Natural killer cell (primary cell): ENCODE measurements around the gene IQSEC1. TPM values are rescaled to one million over a fixed set of nuclear protein-coding genes. Genes with fewer than 3 reads are reported as not detected.
A peak's percentile ranks its signal among the peaks of the same experiment; 100 is the strongest.

ENCODE experiments used
- ATAC-seq, 3 donors: fragments of 150-1000 bp in 2 of 3; fragments of 200-7000 bp in 1 of 3; cut with Tn5 transposase; 1 replicate in 1 of 3; 2 replicates in 2 of 3; pipeline ENCODE4 v1.10.0; 2021; ENCODE audit warnings: mild to moderate bottlenecking in 2 of 3, moderate library complexity in 2 of 3
- DNase-seq, 2 donors: peaks; one replicate each; pipeline versions ENCODE4 v3.0.0 to v3.0.0-alpha.2; 2013 to 2021; ENCODE audit warnings: mixed read lengths in 1 of 2
- H3K27ac ChIP-seq: one replicate; pipeline ENCODE4 v1.5.1; 2013; ENCODE audit warnings: mild to moderate bottlenecking, low read length
- H3K27me3 ChIP-seq: one replicate; pipeline ENCODE4 v1.6.1; 2013; ENCODE audit warnings: low read length; ENCODE audit not compliant: control insufficient read depth, insufficient read depth
- H3K36me3 ChIP-seq: one replicate; pipeline ENCODE4 v1.6.1; 2013; ENCODE audit warnings: low read length; ENCODE audit not compliant: control insufficient read depth, insufficient read depth
- H3K4me1 ChIP-seq: one replicate; pipeline ENCODE4 v1.6.1; 2013; ENCODE audit warnings: low read length; ENCODE audit not compliant: control insufficient read depth, insufficient read depth
- H3K4me3 ChIP-seq: one replicate; pipeline ENCODE4 v1.5.1; 2013; ENCODE audit warnings: low read length
- H3K9me3 ChIP-seq: one replicate; pipeline ENCODE4 v1.6.1; 2013; ENCODE audit warnings: low read length; ENCODE audit not compliant: control insufficient read depth, insufficient read depth
- H3K27ac Mint-ChIP-seq, 2 donors: one replicate each; pipeline ENCODE4 v1.8.0; 2022; ENCODE audit warnings: mild to moderate bottlenecking in 2 of 2, mixed read lengths in 2 of 2, moderate library complexity in 1 of 2
- H3K27me3 Mint-ChIP-seq, 2 donors: one replicate each; pipeline ENCODE4 v1.8.0; 2022; ENCODE audit warnings: low read depth in 2 of 2, mixed read lengths in 2 of 2
- H3K36me3 Mint-ChIP-seq: one replicate; pipeline ENCODE4 v1.8.0; 2022; ENCODE audit warnings: mixed read lengths
- H3K4me1 Mint-ChIP-seq, 2 donors: one replicate each; pipeline ENCODE4 v1.8.0; 2022; ENCODE audit warnings: mixed read lengths in 2 of 2
- H3K4me3 Mint-ChIP-seq: one replicate; pipeline ENCODE4 v1.8.0; 2022; ENCODE audit warnings: mild to moderate bottlenecking, moderate library complexity, mixed read lengths
- H3K9me3 Mint-ChIP-seq, 2 donors: one replicate each; pipeline ENCODE4 v1.8.0; 2022; ENCODE audit warnings: mixed read lengths in 2 of 2
- CTCF ChIP-seq: fragments of 200-600 bp; IDR thresholded peaks from one replicate; pipeline ENCODE4 v1.8.0; 2022; ENCODE audit warnings: antibody characterized with exemption
- WGBS: methylation state at CpG from one replicate; pipeline ENCODE4 v1.1.7; 2013; ENCODE audit warnings: missing lambda C conversion rate; ENCODE audit not compliant: insufficient coverage; 5-methylcytosine and 5-hydroxymethylcytosine counted together
- intact Hi-C: fragments of 100-400 bp; cut with micrococcal nuclease; formaldehyde crosslinking; loops from one replicate; pipeline ENCODE4 v1.14.2; 2022
- total RNA-seq, 4 donors: library from RNA; stranded (reverse); fragments of 120-200 nt in 1 of 4; gene quantifications; one replicate each; pipeline versions ENCODE4 v1.2.3 to v1.2.4, GENCODE V29; 2013 to 2022

Gene IQSEC1
- total RNA-seq, 3 donors from 2014 or later (not counting 1 experiment from before 2014, with no cell fraction given), result 124 to 189 (median 138) TPM

GRCh38 chr3:13002398-13003124, 70.7 kb downstream of the IQSEC1 start:
- ATAC-seq (peak; percentile 4 to 30 (median 19)), DNase-seq (peak in 1 of 2 donors; percentile 68)
- WGBS, result 82% methylated on average over 1 of the region's 2 CpGs
- no peaks in the 10 kb centered on the region for H3K27me3 Mint-ChIP-seq
- Histone ChIP-seq H3K9me3 (no peaks in the 10 kb centered on the region), H3K27ac (peak overlapping the region; percentile 56), H3K36me3 (peaks cover 13% of the 10 kb centered on the region), H3K4me3 (no peak overlapping the region), H3K4me1 (peaks cover 86% of the 10 kb centered on the region), H3K27me3 (no peaks in the 10 kb centered on the region)
- peak overlapping the region; percentile 98 to 99 for H3K27ac Mint-ChIP-seq
- H3K4me1 Mint-ChIP-seq, result peaks cover 83 to 87% of the 10 kb centered on the region in 2 donors
- H3K36me3 Mint-ChIP-seq, result no peaks in the 10 kb centered on the region
- peak overlapping the region; percentile 65 for H3K4me3 Mint-ChIP-seq
- intact Hi-C loops, result no loop called here
- no peak for TF ChIP-seq CTCF
- no peaks in the 10 kb centered on the region for H3K9me3 Mint-ChIP-seq

GRCh38 chr3:12999147-13000140, 73.8 kb downstream of the IQSEC1 start:
- Histone ChIP-seq H3K36me3 (peaks cover 21% of the 10 kb centered on the region), H3K9me3 (no peaks in the 10 kb centered on the region), H3K27me3 (no peaks in the 10 kb centered on the region), H3K4me3 (no peak overlapping the region), H3K27ac (peak overlapping the region; percentile 63), H3K4me1 (peaks cover 72% of the 10 kb centered on the region)
- Mint-ChIP-seq H3K27me3 (no peaks in the 10 kb centered on the region), H3K9me3 (no peaks in the 10 kb centered on the region), H3K4me3 (peak overlapping the region; percentile 1), H3K4me1 (peaks cover 72 to 77% of the 10 kb centered on the region in 2 donors), H3K36me3 (no peaks in the 10 kb centered on the region), H3K27ac (peak overlapping the region; percentile 81 to 84)
- TF ChIP-seq CTCF, result no peak
- peak; percentile 6 to 85 (median 11) for ATAC-seq
- intact Hi-C loops, result loop anchor here (10.0 kb wide), 2 partner anchors 45 to 55 kb away; no protein-coding TSS in a partner anchor
- DNase-seq, result peak in 1 of 2 donors; percentile 21
- 46% methylated on average over 13 of the region's 14 CpGs for WGBS

GRCh38 chr3:12998648-12999047, 74.6 kb downstream of the IQSEC1 start:
- H3K9me3 Mint-ChIP-seq, result no peaks in the 10 kb centered on the region
- no peak for ATAC-seq
- peaks cover 21% of the 10 kb centered on the region for H3K36me3 ChIP-seq
- H3K9me3 ChIP-seq, result no peaks in the 10 kb centered on the region
- H3K27ac ChIP-seq, result peak overlapping the region; percentile 63
- no peak for DNase-seq
- TF ChIP-seq CTCF, result no peak
- 35% methylated on average over 4 of the region's 4 CpGs for WGBS
- no peak overlapping the region for H3K4me3 Mint-ChIP-seq
- no peaks in the 10 kb centered on the region for H3K36me3 Mint-ChIP-seq
- intact Hi-C loops, result loop anchor here (10.0 kb wide), 2 partner anchors 46 to 54 kb away; no protein-coding TSS in a partner anchor
- peaks cover 68% of the 10 kb centered on the region for H3K4me1 ChIP-seq
- H3K4me3 ChIP-seq, result no peak overlapping the region
- peaks cover 65 to 70% of the 10 kb centered on the region in 2 donors for H3K4me1 Mint-ChIP-seq
- no peaks in the 10 kb centered on the region for H3K27me3 ChIP-seq
- no peaks in the 10 kb centered on the region for H3K27me3 Mint-ChIP-seq
- peak overlapping the region; percentile 81 to 84 for H3K27ac Mint-ChIP-seq
